GM18498 (cell line): Measurements from ENCODE around the gene PDGFC.
A peak's percentile ranks its signal among the peaks of the same experiment; 100 is the strongest.

Source experiments
- ATAC-seq: cut with Tn5 transposase; IDR thresholded peaks from one replicate; pipeline ENCODE4 v1.9.1; 2021; ENCODE audit warnings: mild to moderate bottlenecking, moderate library complexity; ENCODE audit not compliant: unreplicated experiment

PDGFC gene

GRCh38 chr4:156837625-156838345 lies 133.8 kb downstream of the PDGFC start:
- no peak for ATAC-seq

- no peak for ATAC-seq
These were observed 138.7 kb downstream of the PDGFC start for GRCh38 chr4:156832886-156833285.

- no peak for ATAC-seq
These were observed 141.2 kb downstream of the PDGFC start for GRCh38 chr4:156830351-156830750.

GRCh38 chr4:156829201-156829873 lies 142.3 kb downstream of the PDGFC start:
- ATAC-seq = no peak

- ATAC-seq = no peak
These were observed 144.1 kb downstream of the PDGFC start for GRCh38 chr4:156827519-156827918.

- no peak for ATAC-seq
These were observed 146.5 kb downstream of the PDGFC start for GRCh38 chr4:156825074-156825473.

- no peak for ATAC-seq
These were observed 147.0 kb downstream of the PDGFC start for GRCh38 chr4:156824451-156825060.

GRCh38 chr4:156820931-156821330 lies 150.7 kb downstream of the PDGFC start:
- no peak for ATAC-seq

- no peak for ATAC-seq
These were observed 155.2 kb downstream of the PDGFC start for GRCh38 chr4:156816360-156816755.

GRCh38 chr4:156815717-156816359 lies 155.8 kb downstream of the PDGFC start:
- no peak for ATAC-seq

- ATAC-seq = no peak
These were observed 159.6 kb downstream of the PDGFC start for GRCh38 chr4:156811963-156812362.

GRCh38 chr4:156811286-156811685 lies 160.3 kb downstream of the PDGFC start:
- ATAC-seq = no peak

GRCh38 chr4:156805696-156806095 lies 165.9 kb downstream of the PDGFC start:
- ATAC-seq = no peak

GRCh38 chr4:156803056-156803455 lies 168.5 kb downstream of the PDGFC start:
- ATAC-seq = no peak

GRCh38 chr4:156800463-156800862 lies 171.1 kb downstream of the PDGFC start:
- peak; percentile 52 for ATAC-seq

- no peak for ATAC-seq
These were observed 172.4 kb downstream of the PDGFC start for GRCh38 chr4:156799121-156799589.

GRCh38 chr4:156798438-156798837 lies 173.2 kb downstream of the PDGFC start:
- ATAC-seq = no peak

GRCh38 chr4:156797206-156797605 lies 174.4 kb downstream of the PDGFC start:
- ATAC-seq = no peak

- no peak for ATAC-seq
These were observed 175.9 kb downstream of the PDGFC start for GRCh38 chr4:156795727-156796126.

- ATAC-seq = no peak
These were observed 176.7 kb downstream of the PDGFC start for GRCh38 chr4:156794863-156795262.

- no peak for ATAC-seq
These were observed 179.0 kb downstream of the PDGFC start for GRCh38 chr4:156792462-156793085.
